GM23338 (cell line): ENCODE measurements around the gene SLX4IP. TPM values are rescaled to one million over a fixed set of nuclear protein-coding genes. Genes with fewer than 3 reads are reported as not detected.

Source experiments
- ATAC-seq: fragments of 200-7000 bp; cut with Tn5 transposase; 3 replicates; pipeline ENCODE4 v1.9.1; 2020
- DNase-seq: peaks from one replicate; pipeline ENCODE4 v3.0.0-alpha.2; 2015; ENCODE audit warnings: low spot score
- H2AFZ ChIP-seq: fragments of 200-600 bp; sonication (generic); 2 replicates; pipeline ENCODE4 v1.8.0; 2016; ENCODE audit warnings: antibody characterized with exemption, mild to moderate bottlenecking, moderate library complexity
- H3F3A ChIP-seq: fragments of 200-600 bp; sonication (generic); replicated peaks from 2 replicates; pipeline ENCODE4 v1.8.0; 2017; ENCODE audit warnings: antibody characterized with exemption, mixed run types, low read depth
- H3K27ac ChIP-seq: fragments of 200-600 bp; sonication (generic); 2 replicates; pipeline ENCODE4 v1.6.1; 2016; ENCODE audit warnings: low read depth
- H3K27me3 ChIP-seq: fragments of 200-600 bp; sonication (generic); 2 replicates; pipeline ENCODE4 v1.8.0; 2016; ENCODE audit warnings: mild to moderate bottlenecking, mixed run types, moderate library complexity; ENCODE audit not compliant: insufficient read depth
- H3K36me3 ChIP-seq: fragments of 200-600 bp; sonication (generic); 2 replicates; pipeline ENCODE4 v1.8.0; 2016; ENCODE audit warnings: mild to moderate bottlenecking; ENCODE audit not compliant: insufficient read depth
- H3K4me1 ChIP-seq: fragments of 200-600 bp; sonication (generic); 2 replicates; pipeline ENCODE4 v1.8.0; 2016; ENCODE audit warnings: mild to moderate bottlenecking, moderate library complexity; ENCODE audit not compliant: insufficient read depth
- H3K4me2 ChIP-seq: fragments of 200-600 bp; sonication (generic); 2 replicates; pipeline ENCODE4 v1.7.1; 2017; ENCODE audit warnings: mixed run types
- H3K4me3 ChIP-seq: fragments of 200-600 bp; sonication (generic); 2 replicates; pipeline ENCODE4 v1.6.1; 2016; ENCODE audit warnings: mixed run types
- H3K79me2 ChIP-seq: fragments of 200-600 bp; sonication (generic); replicated peaks from 2 replicates; pipeline ENCODE4 v1.8.0; 2017; ENCODE audit warnings: mild to moderate bottlenecking; ENCODE audit not compliant: insufficient read depth
- H3K9me2 ChIP-seq: fragments of 200-600 bp; sonication (generic); 2 replicates; pipeline ENCODE4 v1.8.0; 2017; ENCODE audit not compliant: insufficient read depth
- H4K20me1 ChIP-seq: fragments of 200-600 bp; sonication (generic); replicated peaks from 2 replicates; pipeline ENCODE4 v1.8.0; 2017; ENCODE audit warnings: mild to moderate bottlenecking; ENCODE audit not compliant: insufficient read depth
- H3K27ac Mint-ChIP-seq: 2 replicates; pipeline ENCODE4 v1.8.0; 2020; ENCODE audit warnings: inconsistent platforms, mild to moderate bottlenecking, moderate library complexity, mixed read lengths
- H3K27me3 Mint-ChIP-seq: 3 replicates; pipeline ENCODE4 v1.8.0; 2022; ENCODE audit warnings: low read depth, mild to moderate bottlenecking, moderate library complexity, mixed read lengths, inconsistent platforms; ENCODE audit not compliant: insufficient read depth, poor library complexity
- H3K36me3 Mint-ChIP-seq: 3 replicates; pipeline ENCODE4 v1.8.0; 2021; ENCODE audit warnings: low read depth, mild to moderate bottlenecking, inconsistent platforms, moderate library complexity, mixed read lengths
- H3K4me1 Mint-ChIP-seq: 3 replicates; pipeline ENCODE4 v1.8.0; 2020; ENCODE audit warnings: mild to moderate bottlenecking, inconsistent platforms, mixed read lengths
- H3K4me3 Mint-ChIP-seq: 3 replicates; pipeline ENCODE4 v1.8.0; 2021; ENCODE audit warnings: moderate library complexity, mild to moderate bottlenecking, inconsistent platforms, mixed read lengths
- H3K9me3 Mint-ChIP-seq: 3 replicates; pipeline ENCODE4 v1.8.0; 2020; ENCODE audit warnings: moderate library complexity, mild to moderate bottlenecking, inconsistent platforms, mixed read lengths
- CREB1 ChIP-seq: fragments of 250-450 bp; sonication (Bioruptor Pico); IDR thresholded peaks from 2 replicates; pipeline ENCODE4 v1.5.0; 2020; ENCODE audit warnings: low read depth, mild to moderate bottlenecking, moderate library complexity
- ETS1 ChIP-seq: IDR thresholded peaks from 2 replicates; pipeline ENCODE4 v1.6.1; 2016; ENCODE audit warnings: antibody characterized with exemption
- EZH2 ChIP-seq: fragments of 200-600 bp; sonication (generic); IDR thresholded peaks from one replicate; pipeline ENCODE4 v1.8.0; 2017; ENCODE audit warnings: antibody characterized with exemption, mild to moderate bottlenecking, low read depth; ENCODE audit not compliant: unreplicated experiment
- NANOG ChIP-seq: IDR thresholded peaks from 2 replicates; pipeline ENCODE4 v1.6.1; 2016; ENCODE audit warnings: antibody characterized with exemption, borderline replicate concordance
- ZNF331 ChIP-seq: fragments of 250-450 bp; sonication (Bioruptor Pico); IDR thresholded peaks from 2 replicates; pipeline ENCODE4 v1.5.0; 2020; ENCODE audit warnings: low read depth, mild to moderate bottlenecking, moderate library complexity
- ZNF462 ChIP-seq: fragments of 250-450 bp; sonication (Bioruptor Pico); IDR thresholded peaks from 2 replicates; pipeline ENCODE4 v1.5.0; 2020; ENCODE audit warnings: mild to moderate bottlenecking, moderate library complexity
- polyA plus RNA-seq: library from polyadenylated mRNA; unstranded; fragments of >200 nt; fragmentation: Nextera tagmentation; extraction: Ambion mirVana; gene quantifications from 2 replicates; pipeline ENCODE4 v1.2.1, GENCODE V29; 2016
- total RNA-seq: library from RNA; depleted of rRNA; stranded (reverse); fragments of >200 nt; shearing (Covaris generic); gene quantifications from 2 replicates; pipeline ENCODE4 v1.2.3, GENCODE V29; 2014

The SLX4IP gene
- total and polyA plus RNA-seq, 2 experiments from 2014 or later = 9.1 to 9.8 TPM

DNA sequence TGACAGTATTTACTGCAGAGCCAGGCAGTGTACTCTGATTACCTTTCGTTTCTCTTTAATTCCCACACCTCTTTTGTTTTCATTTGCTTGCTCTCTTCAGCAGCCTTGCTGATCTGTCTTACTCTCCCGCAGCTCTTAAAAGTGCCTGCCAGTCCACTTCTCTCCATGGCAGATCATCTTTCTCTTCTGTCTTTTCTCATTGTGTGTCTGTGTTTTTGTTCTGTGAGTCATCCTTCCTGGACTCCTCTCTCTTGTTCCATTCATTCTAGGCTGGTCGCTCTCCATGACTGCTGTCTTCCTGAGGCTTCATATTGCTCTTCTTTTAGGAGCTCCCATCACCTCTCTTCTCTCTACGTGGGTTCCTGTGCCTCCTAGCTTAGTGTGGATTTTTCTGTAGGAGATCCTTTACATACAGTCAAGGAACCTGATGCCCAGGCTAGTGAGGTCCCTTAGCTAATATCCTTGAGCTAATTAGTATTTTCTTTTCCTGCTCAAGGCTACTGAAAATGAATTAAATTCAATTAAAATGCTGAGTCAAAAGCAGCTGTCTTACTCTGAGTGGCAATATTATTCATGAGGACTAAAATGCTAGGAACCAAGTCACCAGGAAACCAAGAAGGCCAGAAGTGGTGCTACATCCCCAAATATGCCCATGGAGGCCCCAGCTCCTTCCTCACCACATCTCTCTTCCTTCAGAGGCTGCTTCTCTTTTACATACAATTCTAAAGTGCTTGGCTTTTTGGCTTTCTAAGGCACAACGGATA lies 86.1 kb downstream of the SLX4IP start:
- Mint-ChIP-seq H3K36me3 (peaks cover 3% of the 10 kb centered on the region; the same call in 1 of the 3 replicates), H3K27ac (no peak overlapping the region), H3K9me3 (no peaks in the 10 kb centered on the region), H3K4me1 (peaks cover 52% of the 10 kb centered on the region), H3K27me3 (peaks cover 3% of the 10 kb centered on the region), H3K4me3 (no peak overlapping the region)
- DNase-seq = no peak
- H3K9me2 ChIP-seq = no peaks in the 10 kb centered on the region
- H3K27ac ChIP-seq = no peak overlapping the region
- no peaks in the 10 kb centered on the region for H3F3A ChIP-seq
- no peak overlapping the region for H2AFZ ChIP-seq
- TF ChIP-seq EZH2 = no peak
- TF ChIP-seq NANOG = no peak
- no peak for TF ChIP-seq ETS1
- no peak for TF ChIP-seq CREB1 (CRISPR knock-in tag)
- no peak for TF ChIP-seq ZNF331 (CRISPR knock-in tag)
- no peak for TF ChIP-seq ZNF462 (CRISPR knock-in tag)
- ATAC-seq = no peak
- no peaks in the 10 kb centered on the region for H3K27me3 ChIP-seq
- H4K20me1 ChIP-seq = no peaks in the 10 kb centered on the region
- H3K4me2 ChIP-seq = no peak overlapping the region
- H3K79me2 ChIP-seq = peaks cover 6% of the 10 kb centered on the region; the same call in 1 of the 2 replicates
- no peaks in the 10 kb centered on the region for H3K36me3 ChIP-seq
- H3K4me3 ChIP-seq = no peak overlapping the region
- peaks cover 35% of the 10 kb centered on the region for H3K4me1 ChIP-seq
